ENCODE measurements around the gene WDR37. TPM values are rescaled to one million over a fixed set of nuclear protein-coding genes. Genes with fewer than 3 reads are reported as not detected.
"Not testable (repeated sequence)": the region's sequence is repeated elsewhere in the genome, so short reads cannot be mapped to it uniquely, and the experiment has no call there.

WDR37 gene, protein sequence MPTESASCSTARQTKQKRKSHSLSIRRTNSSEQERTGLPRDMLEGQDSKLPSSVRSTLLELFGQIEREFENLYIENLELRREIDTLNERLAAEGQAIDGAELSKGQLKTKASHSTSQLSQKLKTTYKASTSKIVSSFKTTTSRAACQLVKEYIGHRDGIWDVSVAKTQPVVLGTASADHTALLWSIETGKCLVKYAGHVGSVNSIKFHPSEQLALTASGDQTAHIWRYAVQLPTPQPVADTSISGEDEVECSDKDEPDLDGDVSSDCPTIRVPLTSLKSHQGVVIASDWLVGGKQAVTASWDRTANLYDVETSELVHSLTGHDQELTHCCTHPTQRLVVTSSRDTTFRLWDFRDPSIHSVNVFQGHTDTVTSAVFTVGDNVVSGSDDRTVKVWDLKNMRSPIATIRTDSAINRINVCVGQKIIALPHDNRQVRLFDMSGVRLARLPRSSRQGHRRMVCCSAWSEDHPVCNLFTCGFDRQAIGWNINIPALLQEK
- 1 to 10 TPM; 4.3 to 5.0 TPM for polyA plus RNA-seq

DNA sequence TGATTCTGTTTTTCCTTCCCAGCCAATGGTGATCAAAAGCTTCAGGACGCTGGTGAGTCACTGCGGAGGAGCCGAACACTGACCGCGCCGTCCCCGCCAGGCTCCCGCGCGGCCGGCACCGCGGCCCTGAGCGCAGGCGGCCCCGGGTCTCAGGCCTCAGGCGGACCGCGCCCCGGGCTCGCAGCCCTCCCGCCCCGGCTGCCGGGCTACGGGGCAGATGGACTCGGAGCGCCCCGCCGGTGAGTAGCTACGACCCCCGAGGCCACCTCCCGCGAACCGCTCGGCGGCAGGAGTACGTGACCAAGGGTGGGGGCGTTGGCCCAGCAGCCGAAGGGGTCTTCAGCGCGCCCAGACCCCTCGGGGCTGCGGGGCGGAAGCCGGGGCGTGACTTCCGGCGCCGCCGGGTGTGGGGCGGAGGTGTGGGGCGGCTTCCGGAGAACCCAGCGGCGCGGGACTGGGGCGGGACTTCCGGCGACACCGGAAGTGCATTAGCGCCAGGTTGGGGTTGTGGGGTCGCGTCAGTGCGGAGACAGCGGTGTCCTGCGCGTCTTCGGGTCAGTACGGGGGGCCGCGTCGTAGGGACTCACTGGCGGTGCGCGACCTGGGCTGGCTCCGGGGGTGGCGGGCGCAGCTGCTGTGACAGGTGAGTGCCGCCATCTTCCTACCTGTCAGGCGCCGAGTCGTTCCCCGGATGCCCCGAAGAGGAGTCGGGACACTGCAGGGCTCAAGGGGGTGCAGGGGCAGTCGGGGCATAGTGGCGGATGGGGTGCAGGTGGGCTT, at the start of gene WDR37:
Gene WDR37 (plus strand): TSS at position 60 of the 780 bp plus-strand sequence. CDS start 15,771 bp downstream, outside the sequence.
- WGBS, 2 donors = 0% methylated on average over 81 to 87 of the region's 87 CpGs
- Histone ChIP-seq H3K4me3 (ENCODE audit: low read depth in 1 of 2, low read length in 2 of 2) (peak within 1 kb of the TSS; percentile 94 to 97), H3K27me3 (ENCODE audit: control insufficient read depth in 1 of 2, insufficient read depth in 2 of 2, low read length in 2 of 2) (no peaks in the 10 kb centered on the region), H3K9me3 (ENCODE audit: control insufficient read depth in 2 of 2, insufficient read depth in 1 of 2, low read depth in 1 of 2, low read length in 1 of 2) (no peaks in the 10 kb centered on the region), H3K36me3 (ENCODE audit: control insufficient read depth in 2 of 2, insufficient read depth in 2 of 2, low read length in 1 of 2) (peaks cover 0 to 3% of the 10 kb centered on the region in 2 donors), H3K4me1 (ENCODE audit: control insufficient read depth in 2 of 2, insufficient read depth in 2 of 2, low read length in 1 of 2) (peaks cover 3 to 8% of the 10 kb centered on the region in 2 donors), H3K27ac (ENCODE audit: low read depth in 2 of 2, low read length in 1 of 2) (peak within 1 kb of the TSS; percentile 95 to 98)

DNA sequence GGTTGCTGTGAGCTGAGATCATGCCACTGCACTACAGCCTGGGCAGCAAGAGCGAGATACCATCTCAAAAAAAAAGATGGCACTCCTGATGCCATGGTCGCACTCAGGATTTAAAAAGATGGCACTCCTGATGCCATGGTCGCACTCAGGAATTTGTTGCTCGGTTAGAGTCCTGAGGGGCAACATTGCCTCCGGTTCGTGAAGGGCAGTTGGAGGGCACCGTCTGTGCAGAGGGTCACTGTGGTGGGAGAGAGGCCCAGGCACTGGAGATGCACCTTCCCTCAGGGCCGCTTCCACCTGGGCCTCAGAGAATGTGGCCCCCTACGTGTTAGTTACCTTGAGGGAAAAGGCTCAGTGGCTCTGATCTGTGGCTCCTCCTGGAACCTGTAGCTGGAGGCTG, 49.6 kb upstream of the WDR37 start:
- H3K27ac ChIP-seq (ENCODE audit: low read depth in 2 of 2, low read length in 1 of 2) = no peak overlapping the region
- H3K27me3 ChIP-seq (ENCODE audit: control insufficient read depth in 1 of 2, insufficient read depth in 2 of 2, low read length in 2 of 2) = no peaks in the 10 kb centered on the region
- WGBS, 2 donors = 95% methylated on average over 9 of the region's 9 CpGs
- H3K36me3 ChIP-seq (ENCODE audit: control insufficient read depth in 2 of 2, insufficient read depth in 2 of 2, low read length in 1 of 2) = peaks cover 37 to 51% of the 10 kb centered on the region in 2 donors
- peaks cover 0 to 3% of the 10 kb centered on the region in 2 donors for H3K9me3 ChIP-seq (ENCODE audit: control insufficient read depth in 2 of 2, insufficient read depth in 1 of 2, low read depth in 1 of 2, low read length in 1 of 2)
- H3K4me3 ChIP-seq (ENCODE audit: low read depth in 1 of 2, low read length in 2 of 2) = no peak overlapping the region
- H3K4me1 ChIP-seq (ENCODE audit: control insufficient read depth in 2 of 2, insufficient read depth in 2 of 2, low read length in 1 of 2) = no peaks in the 10 kb centered on the region

GRCh38 chr10:1007583-1007982, 48.6 kb upstream of the WDR37 start:
- Histone ChIP-seq H3K36me3 (ENCODE audit: control insufficient read depth in 2 of 2, insufficient read depth in 2 of 2, low read length in 1 of 2) (peaks cover 45 to 55% of the 10 kb centered on the region in 2 donors), H3K9me3 (ENCODE audit: control insufficient read depth in 2 of 2, insufficient read depth in 1 of 2, low read depth in 1 of 2, low read length in 1 of 2) (peaks cover 0 to 3% of the 10 kb centered on the region in 2 donors), H3K4me1 (ENCODE audit: control insufficient read depth in 2 of 2, insufficient read depth in 2 of 2, low read length in 1 of 2) (no peaks in the 10 kb centered on the region), H3K27me3 (ENCODE audit: control insufficient read depth in 1 of 2, insufficient read depth in 2 of 2, low read length in 2 of 2) (no peaks in the 10 kb centered on the region), H3K27ac (ENCODE audit: low read depth in 2 of 2, low read length in 1 of 2) (no peak overlapping the region), H3K4me3 (ENCODE audit: low read depth in 1 of 2, low read length in 2 of 2) (no peak overlapping the region)
- 89 to 90% methylated on average over 10 of the region's 10 CpGs for WGBS, 2 donors

DNA sequence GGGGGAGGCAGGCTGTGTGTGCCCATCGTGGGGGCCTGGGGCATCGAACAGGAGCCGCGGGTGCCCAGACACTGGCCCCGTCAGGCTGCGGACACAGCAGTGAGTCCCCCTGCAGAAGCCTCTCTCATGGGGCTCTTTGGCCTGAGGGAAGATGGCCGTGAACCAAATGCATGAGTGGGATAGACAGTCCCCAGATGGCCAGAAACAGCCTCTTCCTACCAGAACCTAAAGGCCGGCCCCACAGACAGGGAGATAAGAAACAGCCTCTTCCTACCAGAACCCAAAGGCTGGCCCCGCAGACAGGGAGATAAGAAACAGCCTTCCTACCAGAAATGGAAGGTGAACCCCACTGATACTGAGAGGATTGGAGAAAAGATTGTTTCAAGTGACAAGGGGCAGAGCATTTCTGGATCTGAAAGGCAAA, 47.1 kb upstream of the WDR37 start:
- H3K4me3 ChIP-seq (ENCODE audit: low read depth in 1 of 2, low read length in 2 of 2) = no peak overlapping the region
- peaks cover 36 to 51% of the 10 kb centered on the region in 2 donors for H3K36me3 ChIP-seq (ENCODE audit: control insufficient read depth in 2 of 2, insufficient read depth in 2 of 2, low read length in 1 of 2)
- peaks cover 0 to 3% of the 10 kb centered on the region in 2 donors for H3K9me3 ChIP-seq (ENCODE audit: control insufficient read depth in 2 of 2, insufficient read depth in 1 of 2, low read depth in 1 of 2, low read length in 1 of 2)
- 93 to 96% methylated on average over 9 of the region's 9 CpGs for WGBS, 2 donors
- no peaks in the 10 kb centered on the region for H3K27me3 ChIP-seq (ENCODE audit: control insufficient read depth in 1 of 2, insufficient read depth in 2 of 2, low read length in 2 of 2)
- no peak overlapping the region for H3K27ac ChIP-seq (ENCODE audit: low read depth in 2 of 2, low read length in 1 of 2)
- H3K4me1 ChIP-seq (ENCODE audit: control insufficient read depth in 2 of 2, insufficient read depth in 2 of 2, low read length in 1 of 2) = no peaks in the 10 kb centered on the region

DNA sequence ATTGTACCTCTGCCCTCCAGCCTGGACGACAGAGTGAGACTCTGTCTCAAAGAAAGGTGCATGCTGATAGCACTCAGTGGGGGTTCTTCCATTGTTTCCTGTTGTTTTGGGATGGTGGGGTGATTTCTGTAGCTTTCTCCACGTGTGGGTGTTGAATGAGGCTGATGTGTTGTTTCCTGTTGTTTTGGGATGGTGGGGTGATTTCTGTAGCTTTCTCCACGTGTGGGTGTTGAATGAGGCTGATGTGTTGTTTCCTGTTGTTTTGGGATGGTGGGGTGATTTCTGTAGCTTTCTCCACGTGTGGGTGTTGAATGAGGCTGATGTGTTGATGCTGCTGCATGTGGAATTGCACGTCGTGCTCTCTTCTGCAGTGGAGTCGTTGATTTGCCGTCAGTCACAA, 46.2 kb upstream of the WDR37 start:
- H3K4me1 ChIP-seq (ENCODE audit: control insufficient read depth in 2 of 2, insufficient read depth in 2 of 2, low read length in 1 of 2); H3K4me3 ChIP-seq (ENCODE audit: low read depth in 1 of 2, low read length in 2 of 2); H3K27ac ChIP-seq (ENCODE audit: low read depth in 2 of 2, low read length in 1 of 2); H3K27me3 ChIP-seq (ENCODE audit: control insufficient read depth in 1 of 2, insufficient read depth in 2 of 2, low read length in 2 of 2); H3K9me3 ChIP-seq (ENCODE audit: control insufficient read depth in 2 of 2, insufficient read depth in 1 of 2, low read depth in 1 of 2, low read length in 1 of 2): not testable (repeated sequence)
- peaks cover 33 to 46% of the 10 kb centered on the region in 2 donors for H3K36me3 ChIP-seq (ENCODE audit: control insufficient read depth in 2 of 2, insufficient read depth in 2 of 2, low read length in 1 of 2)
- 70 to 71% methylated on average over 7 to 8 of the region's 8 CpGs for WGBS, 2 donors

DNA sequence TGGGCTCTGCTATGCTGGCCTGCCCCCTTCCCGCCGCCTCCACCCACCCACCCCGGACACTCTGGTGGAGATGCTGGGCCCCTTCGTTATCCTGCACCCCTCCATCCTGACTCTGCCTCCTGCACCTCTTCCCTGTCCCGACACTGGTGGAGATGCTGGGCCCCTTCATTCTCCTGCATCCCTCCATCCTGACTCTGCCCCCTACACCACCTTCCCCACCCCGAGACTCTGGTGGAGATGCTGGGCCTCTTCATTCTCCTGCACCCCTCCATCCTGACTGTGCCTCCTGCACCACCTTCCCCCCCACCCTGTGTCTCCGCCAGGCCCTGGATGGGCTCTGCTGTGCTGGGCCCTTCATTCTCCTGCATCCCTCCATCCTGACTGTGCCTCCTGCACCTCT, 45.5 kb upstream of the WDR37 start:
- H3K27me3 ChIP-seq (ENCODE audit: control insufficient read depth in 1 of 2, insufficient read depth in 2 of 2, low read length in 2 of 2) = no peaks in the 10 kb centered on the region
- H3K4me3 ChIP-seq (ENCODE audit: low read depth in 1 of 2, low read length in 2 of 2) = no peak overlapping the region
- H3K36me3 ChIP-seq (ENCODE audit: control insufficient read depth in 2 of 2, insufficient read depth in 2 of 2, low read length in 1 of 2) = peaks cover 33 to 48% of the 10 kb centered on the region in 2 donors
- H3K9me3 ChIP-seq (ENCODE audit: control insufficient read depth in 2 of 2, insufficient read depth in 1 of 2, low read depth in 1 of 2, low read length in 1 of 2) = peaks cover 0 to 3% of the 10 kb centered on the region in 2 donors
- no peak overlapping the region for H3K27ac ChIP-seq (ENCODE audit: low read depth in 2 of 2, low read length in 1 of 2)
- no peaks in the 10 kb centered on the region for H3K4me1 ChIP-seq (ENCODE audit: control insufficient read depth in 2 of 2, insufficient read depth in 2 of 2, low read length in 1 of 2)
- 91 to 95% methylated on average over 7 of the region's 7 CpGs for WGBS, 2 donors

- Histone ChIP-seq H3K4me1 (ENCODE audit: control insufficient read depth in 2 of 2, insufficient read depth in 2 of 2, low read length in 1 of 2) (no peaks in the 10 kb centered on the region), H3K27ac (ENCODE audit: low read depth in 2 of 2, low read length in 1 of 2) (no peak overlapping the region), H3K27me3 (ENCODE audit: control insufficient read depth in 1 of 2, insufficient read depth in 2 of 2, low read length in 2 of 2) (no peaks in the 10 kb centered on the region), H3K4me3 (ENCODE audit: low read depth in 1 of 2, low read length in 2 of 2) (no peak overlapping the region), H3K36me3 (ENCODE audit: control insufficient read depth in 2 of 2, insufficient read depth in 2 of 2, low read length in 1 of 2) (peaks cover 33 to 46% of the 10 kb centered on the region in 2 donors), H3K9me3 (ENCODE audit: control insufficient read depth in 2 of 2, insufficient read depth in 1 of 2, low read depth in 1 of 2, low read length in 1 of 2) (peaks cover 0 to under 1% of the 10 kb centered on the region in 2 donors)
- WGBS, 2 donors = 95% methylated on average over 16 of the region's 16 CpGs
Measured at GRCh38 chr10:1011696-1012095, 44.5 kb upstream of the WDR37 start.

DNA sequence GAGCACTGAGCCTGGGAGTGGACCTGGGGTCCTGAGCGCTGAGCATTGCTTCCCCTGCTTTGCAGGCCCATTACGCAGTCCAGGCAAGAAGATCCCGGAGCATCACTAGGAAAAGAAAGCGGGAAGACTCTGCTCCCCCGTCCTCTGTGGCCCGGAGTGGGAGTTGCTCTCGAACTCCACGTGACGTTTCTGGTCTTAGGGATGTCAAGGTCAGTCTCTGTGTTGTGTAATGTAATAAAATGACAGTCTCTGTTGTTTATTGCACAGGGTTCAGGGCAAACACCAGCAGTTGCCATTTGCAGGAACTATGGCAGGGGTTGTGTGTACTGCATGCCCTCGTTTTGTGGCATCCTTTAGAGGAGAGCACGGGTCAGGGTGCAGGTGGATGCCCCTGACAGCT, 40.5 kb upstream of the WDR37 start:
- WGBS, 2 donors = 93 to 96% methylated on average over 11 of the region's 11 CpGs
- Histone ChIP-seq H3K4me3 (ENCODE audit: low read depth in 1 of 2, low read length in 2 of 2) (no peak overlapping the region), H3K4me1 (ENCODE audit: control insufficient read depth in 2 of 2, insufficient read depth in 2 of 2, low read length in 1 of 2) (no peaks in the 10 kb centered on the region), H3K9me3 (ENCODE audit: control insufficient read depth in 2 of 2, insufficient read depth in 1 of 2, low read depth in 1 of 2, low read length in 1 of 2) (no peaks in the 10 kb centered on the region), H3K27me3 (ENCODE audit: control insufficient read depth in 1 of 2, insufficient read depth in 2 of 2, low read length in 2 of 2) (no peaks in the 10 kb centered on the region), H3K36me3 (ENCODE audit: control insufficient read depth in 2 of 2, insufficient read depth in 2 of 2, low read length in 1 of 2) (peaks cover 22 to 38% of the 10 kb centered on the region in 2 donors), H3K27ac (ENCODE audit: low read depth in 2 of 2, low read length in 1 of 2) (no peak overlapping the region)

DNA sequence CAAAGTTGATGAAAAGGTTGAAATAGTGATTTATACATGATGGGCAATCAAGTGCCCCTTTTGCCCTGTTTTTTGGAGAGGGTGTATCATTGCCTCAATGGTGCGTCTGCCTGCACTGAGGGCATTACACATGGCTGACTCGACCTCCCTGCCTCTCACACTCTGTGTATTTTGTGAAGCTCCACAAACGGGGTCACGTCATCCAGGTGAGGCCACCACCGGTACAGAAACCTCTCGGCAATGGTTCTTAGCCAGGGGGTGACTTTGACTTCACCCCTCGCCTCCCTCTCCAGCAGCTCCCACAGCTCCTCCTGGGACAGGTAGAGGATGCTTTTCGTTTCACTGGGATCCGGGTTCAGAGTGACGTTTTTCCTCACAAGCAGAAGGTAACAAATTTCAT, 36.8 kb upstream of the WDR37 start:
- Histone ChIP-seq H3K4me1 (ENCODE audit: control insufficient read depth in 2 of 2, insufficient read depth in 2 of 2, low read length in 1 of 2) (no peaks in the 10 kb centered on the region), H3K27ac (ENCODE audit: low read depth in 2 of 2, low read length in 1 of 2) (no peak overlapping the region), H3K27me3 (ENCODE audit: control insufficient read depth in 1 of 2, insufficient read depth in 2 of 2, low read length in 2 of 2) (no peaks in the 10 kb centered on the region), H3K9me3 (ENCODE audit: control insufficient read depth in 2 of 2, insufficient read depth in 1 of 2, low read depth in 1 of 2, low read length in 1 of 2) (no peaks in the 10 kb centered on the region), H3K36me3 (ENCODE audit: control insufficient read depth in 2 of 2, insufficient read depth in 2 of 2, low read length in 1 of 2) (peaks cover 9 to 20% of the 10 kb centered on the region in 2 donors), H3K4me3 (ENCODE audit: low read depth in 1 of 2, low read length in 2 of 2) (no peak overlapping the region)
- WGBS, 2 donors = 89 to 93% methylated on average over 10 of the region's 10 CpGs

Measured in esophagus (tissue), 2 donors.